ENCODE results near the gene KDM5C. TPM values are rescaled to one million over a fixed set of nuclear protein-coding genes. Genes with fewer than 3 reads are reported as not detected.

KDM5C gene
- total and polyA plus RNA-seq, 2 of the 4 experiments (the other 2 are of a cell fraction) = 75.4 to 84.6 TPM

- TF ChIP-seq USF2 (IDR thresholded peaks at IDR 0.05; ENCODE audit: low read depth, low read length) (no peak), POLR2A (IDR thresholded peaks at IDR 0.05; ENCODE audit: low read depth, low read length) (no peak), MAFK (IDR thresholded peaks at IDR 0.05; ENCODE audit: low read depth, low read length) (no peak), RFX5 (IDR thresholded peaks at IDR 0.05; ENCODE audit: low read depth, low read length) (no peak)
These were observed 26.3 kb upstream of the KDM5C start (continued) for GRCh38 chrX:53251307-53251706.

GRCh38 chrX:53250556-53250955, 25.5 kb upstream of the KDM5C start:
- no peaks in the 10 kb centered on the region; the same call in 1 of the 2 replicates for H3K9me1 ChIP-seq (ENCODE audit: insufficient read depth, low read length)
- intact Hi-C loops (cut with micrococcal nuclease) = no loop called here
- H3K9me3 ChIP-seq (ENCODE audit: control insufficient read depth, insufficient read depth, low read length) = no peaks in the 10 kb centered on the region
- in situ Hi-C loops (cut with MboI; ENCODE audit: low sequenced_read_pairs) = no loop called here
- no peak overlapping the region for H3K9ac ChIP-seq (ENCODE audit: low read depth, low read length)
- POLR2A ChIA-PET (ENCODE audit: unreplicated experiment) = no interaction called here
- H3K4ac ChIP-seq (ENCODE audit: low read depth, low read length) = no peak overlapping the region
- no peak overlapping the region for H4K8ac ChIP-seq (ENCODE audit: low read depth in 2 of 2, low read length in 2 of 2)
- H4K5ac ChIP-seq (ENCODE audit: low read depth, low read length) = no peak overlapping the region
- no peak for TF ChIP-seq CEBPB (IDR thresholded peaks at IDR 0.05; ENCODE audit: low read depth, low read length)
- no peak overlapping the region for H3K23ac ChIP-seq (ENCODE audit: low read depth, low read length)
- WGBS, 2 experiments (ENCODE audit: extremely low coverage in 2 of 2, insufficient read length in 1 of 2) = 87% methylated on average over 13 of the region's 19 CpGs; no CpG with 5 or more reads in 1 of the 2 experiments
- H3K27ac ChIP-seq (ENCODE audit: insufficient read depth, low read length) = no peak overlapping the region
- no peaks in the 10 kb centered on the region for H3K79me1 ChIP-seq (ENCODE audit: low read depth in 1 of 2, low read length in 2 of 2)
- CTCF ChIA-PET = no interaction called here
- dilution Hi-C loops (cut with HindIII; ENCODE audit: low sequenced_read_pairs, unreplicated experiment) = no loop called here
- no peak overlapping the region for H2AFZ ChIP-seq (replicated peaks; ENCODE audit: low read length, poor library complexity)
- H3K36me3 ChIP-seq (ENCODE audit: control insufficient read depth, insufficient read depth, low read length) = peaks cover 5% of the 10 kb centered on the region; the same call in 1 of the 2 replicates
- no peaks in the 10 kb centered on the region; the same call in 1 of the 2 replicates for H4K20me1 ChIP-seq (ENCODE audit: insufficient read depth, low read length)
- no peak overlapping the region for H2BK20ac ChIP-seq (ENCODE audit: low read depth, low read length)
- H2AK9ac ChIP-seq (replicated peaks; ENCODE audit: low read depth, low read length, poor library complexity) = no peak overlapping the region
- H3K4me1 ChIP-seq (ENCODE audit: control insufficient read depth, insufficient read depth, low read length) = no peaks in the 10 kb centered on the region
- H2BK5ac ChIP-seq (ENCODE audit: low read depth, low read length, poor library complexity, severe bottlenecking) = no peak overlapping the region
- H3K27me3 ChIP-seq (ENCODE audit: control insufficient read depth, insufficient read depth, low read length) = peaks cover 23% of the 10 kb centered on the region; the same call in 1 of the 2 replicates
- H3K14ac ChIP-seq (replicated peaks; ENCODE audit: low read depth, low read length) = no peak overlapping the region
- H2BK120ac ChIP-seq (ENCODE audit: low read depth, low read length) = no peak overlapping the region
- H4K91ac ChIP-seq (ENCODE audit: insufficient read depth, low read depth, low read length) = no peak overlapping the region
- DNase-seq = no peak
- no peak overlapping the region for H3K18ac ChIP-seq (ENCODE audit: low read depth, low read length)
- ATAC-seq (ENCODE audit: low read depth) = no peak
- no TSS peak for BruUV-seq (replicated peaks)
- no peak overlapping the region for H2BK15ac ChIP-seq (ENCODE audit: low read depth, low read length)
- H3K4me2 ChIP-seq (ENCODE audit: low read depth, low read length) = no peak overlapping the region
- H3K56ac ChIP-seq (ENCODE audit: extremely low read depth, insufficient read depth, low read length) = no peak overlapping the region
- H2AK5ac ChIP-seq (ENCODE audit: low read depth, low read length) = no peak overlapping the region
- H3K4me3 ChIP-seq (ENCODE audit: insufficient read depth, low read depth, low read length) = no peak overlapping the region
